ENCODE data around the gene ZNF777. TPM values are rescaled to one million over a fixed set of nuclear protein-coding genes. Genes with fewer than 3 reads are reported as not detected.
"Not testable (repeated sequence)": the region's sequence is repeated elsewhere in the genome, so short reads cannot be mapped to it uniquely, and the experiment has no call there.

The ZNF777 gene
- total RNA-seq, 1 donor from 2014 or later: 16.2 TPM

DNA sequence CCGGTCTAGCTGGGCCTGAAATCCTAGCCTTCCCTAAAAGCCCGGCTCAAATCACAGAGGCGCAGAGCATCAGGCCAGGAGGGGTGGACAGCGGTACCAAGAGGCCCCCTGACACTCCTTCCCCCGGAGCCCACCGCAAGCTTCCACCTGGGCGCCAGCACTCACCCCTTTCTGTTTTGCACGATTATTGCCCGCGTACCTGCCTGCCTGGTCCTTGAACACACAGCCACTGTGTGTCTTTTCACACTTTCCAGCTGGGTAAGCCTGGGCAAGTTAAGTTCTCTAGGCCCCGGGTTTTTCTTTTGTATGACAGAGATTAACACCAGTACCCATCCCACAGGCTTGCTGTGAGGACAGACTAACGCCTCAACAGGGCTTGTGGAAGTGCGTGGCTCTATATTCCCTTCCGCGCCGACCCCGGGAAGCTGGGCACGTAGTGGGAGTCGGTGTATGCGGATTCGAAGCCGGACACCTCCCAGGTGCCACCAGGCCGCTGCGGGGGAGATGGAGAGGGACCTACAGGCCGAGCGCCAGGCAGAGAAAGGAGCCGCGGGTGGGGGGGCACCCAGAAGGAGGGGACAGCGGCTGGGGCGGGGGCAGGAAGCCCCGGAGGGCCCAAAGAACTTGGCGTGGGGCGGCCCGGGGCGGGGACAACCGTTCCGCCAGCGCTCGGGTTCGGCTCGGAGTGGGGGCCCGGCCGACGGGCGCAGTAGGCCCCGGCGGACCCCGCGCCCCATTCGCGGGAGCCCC lies 36.0 kb upstream of the ZNF777 start:
- peaks cover 1% of the 10 kb centered on the region for H3K27me3 Mint-ChIP-seq
- H3K4me1 Mint-ChIP-seq: peaks cover 24% of the 10 kb centered on the region
- H3K4me3 Mint-ChIP-seq: peak overlapping the region; percentile 92
- H3K27ac Mint-ChIP-seq: peak overlapping the region; percentile 82
- intact Hi-C loops (cut with micrococcal nuclease): loop anchor here (1.0 to 5.0 kb wide), 15 partner anchors 37 to 800 kb away; partner anchors contain the start of genes CUL1, ZNF212, ZNF398 and ZNF425
- peak; percentile 53 for DNase-seq
- CTCF ChIA-PET: no interaction called here
- POLR2A ChIA-PET: interaction anchor here (0.7 to 0.9 kb wide), 2 partner anchors 69 to 235 kb away, joined by 3 read pairs; partner anchors contain the start of gene ZNF783
- no peaks in the 10 kb centered on the region for H3K9me3 Mint-ChIP-seq
- TF ChIP-seq, protein P1, sequence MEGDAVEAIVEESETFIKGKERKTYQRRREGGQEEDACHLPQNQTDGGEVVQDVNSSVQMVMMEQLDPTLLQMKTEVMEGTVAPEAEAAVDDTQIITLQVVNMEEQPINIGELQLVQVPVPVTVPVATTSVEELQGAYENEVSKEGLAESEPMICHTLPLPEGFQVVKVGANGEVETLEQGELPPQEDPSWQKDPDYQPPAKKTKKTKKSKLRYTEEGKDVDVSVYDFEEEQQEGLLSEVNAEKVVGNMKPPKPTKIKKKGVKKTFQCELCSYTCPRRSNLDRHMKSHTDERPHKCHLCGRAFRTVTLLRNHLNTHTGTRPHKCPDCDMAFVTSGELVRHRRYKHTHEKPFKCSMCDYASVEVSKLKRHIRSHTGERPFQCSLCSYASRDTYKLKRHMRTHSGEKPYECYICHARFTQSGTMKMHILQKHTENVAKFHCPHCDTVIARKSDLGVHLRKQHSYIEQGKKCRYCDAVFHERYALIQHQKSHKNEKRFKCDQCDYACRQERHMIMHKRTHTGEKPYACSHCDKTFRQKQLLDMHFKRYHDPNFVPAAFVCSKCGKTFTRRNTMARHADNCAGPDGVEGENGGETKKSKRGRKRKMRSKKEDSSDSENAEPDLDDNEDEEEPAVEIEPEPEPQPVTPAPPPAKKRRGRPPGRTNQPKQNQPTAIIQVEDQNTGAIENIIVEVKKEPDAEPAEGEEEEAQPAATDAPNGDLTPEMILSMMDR (IDR thresholded peaks at IDR 0.05): no peak
- H3K36me3 Mint-ChIP-seq (ENCODE audit: low read depth): peaks cover 35% of the 10 kb centered on the region
- ATAC-seq (ENCODE audit: low read depth): peak; percentile 41

DNA sequence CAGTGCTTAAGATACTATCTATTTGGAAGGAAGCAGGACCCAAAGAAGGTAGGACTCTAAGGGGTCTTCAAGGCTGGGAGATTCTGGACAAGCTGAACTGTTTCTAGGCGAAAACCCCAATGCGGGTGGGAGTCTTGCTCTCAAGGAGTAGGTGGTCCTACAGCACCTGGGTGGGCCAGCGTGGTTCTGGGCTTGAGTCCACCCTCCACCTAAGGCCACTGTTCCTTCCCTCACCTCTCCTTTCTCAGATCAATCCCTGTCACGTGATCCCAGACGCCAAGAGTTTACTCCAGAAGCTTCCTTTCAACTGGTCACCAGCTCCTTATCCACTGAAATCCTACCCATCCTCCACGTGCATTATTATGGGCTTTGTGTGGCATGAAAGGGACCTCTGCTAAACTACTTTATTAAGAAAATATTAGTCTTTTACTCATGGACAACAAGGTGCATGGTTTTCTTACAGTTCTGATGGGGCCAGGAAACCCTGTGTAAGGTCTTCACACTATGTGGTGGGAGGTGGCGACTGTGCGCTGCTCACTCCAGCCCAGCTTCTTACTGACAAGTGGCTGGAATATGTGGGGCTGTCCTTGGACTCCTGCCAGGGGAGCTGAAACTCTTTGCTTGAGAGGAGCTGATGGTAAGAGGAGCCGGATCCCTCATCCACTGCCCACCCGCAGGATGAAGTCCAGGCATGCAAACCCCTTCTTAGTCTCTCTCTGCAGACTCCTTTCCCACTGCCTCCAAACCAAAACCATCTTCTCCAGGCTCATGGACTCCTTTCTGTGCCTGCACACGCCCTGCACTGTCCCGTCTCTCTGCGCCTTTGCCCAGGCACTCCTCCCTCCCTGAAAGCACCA lies 35.2 kb upstream of the ZNF777 start:
- Mint-ChIP-seq H3K9me3 (no peaks in the 10 kb centered on the region), H3K27me3 (no peaks in the 10 kb centered on the region), H3K4me3 (peak overlapping the region; percentile 92), H3K36me3 (ENCODE audit: low read depth) (peaks cover 43% of the 10 kb centered on the region), H3K27ac (no peak overlapping the region), H3K4me1 (peaks cover 24% of the 10 kb centered on the region)
- TF ChIP-seq, protein P1 (IDR thresholded peaks at IDR 0.05): no peak
- CTCF ChIA-PET: interaction anchor here (1.0 kb wide), 2 partner anchors 129 to 186 kb away, joined by 3 read pairs; no protein-coding TSS in a partner anchor
- no peak for ATAC-seq (ENCODE audit: low read depth)
- POLR2A ChIA-PET: interaction anchor here (0.7 to 0.9 kb wide), 2 partner anchors 68 to 234 kb away, joined by 3 read pairs; partner anchors contain the start of gene ZNF783
- no peak for DNase-seq
- intact Hi-C loops (cut with micrococcal nuclease): loop anchor here (2.0 to 5.0 kb wide), 6 partner anchors 101 to 799 kb away; partner anchors contain the start of genes CUL1, ZNF425, ZNF786 and ZNF862

DNA sequence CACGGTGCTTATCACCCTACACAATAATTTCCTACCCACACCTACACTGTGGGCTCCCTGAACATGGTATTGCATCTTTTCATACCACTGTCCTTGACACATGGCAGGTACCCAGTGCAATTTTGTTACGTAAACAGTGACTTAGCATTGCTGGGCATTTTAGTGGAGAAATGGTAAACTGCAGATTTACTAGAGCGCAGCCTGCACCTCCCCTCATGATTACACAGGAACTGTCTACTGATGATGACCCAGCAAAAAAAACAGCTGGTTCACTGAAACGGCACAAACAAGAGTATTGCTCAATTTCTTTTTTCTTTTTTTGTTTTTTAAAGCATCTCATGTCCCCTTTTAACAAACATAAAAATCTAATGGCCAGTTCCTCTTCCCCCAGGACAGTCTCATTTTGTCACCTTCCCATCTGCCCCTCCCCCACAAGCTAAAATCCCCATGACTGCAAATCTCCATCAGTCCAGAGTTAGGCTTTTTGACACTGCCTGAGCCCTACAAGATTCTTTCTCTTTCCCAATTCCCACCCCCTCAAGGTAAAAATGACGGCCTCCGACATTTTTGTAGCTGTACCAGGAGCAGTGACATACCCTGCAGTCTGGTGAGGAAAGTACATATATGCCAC lies 34.0 kb upstream of the ZNF777 start:
- intact Hi-C loops (cut with micrococcal nuclease): loop anchor here (5.0 kb wide), 3 partner anchors 102 to 798 kb away; partner anchors contain the start of genes CUL1 and ZNF425
- Mint-ChIP-seq H3K27me3 (no peaks in the 10 kb centered on the region), H3K4me3 (peak overlapping the region; percentile 13), H3K4me1 (peaks cover 24% of the 10 kb centered on the region), H3K36me3 (ENCODE audit: low read depth) (peaks cover 54% of the 10 kb centered on the region), H3K27ac (peak overlapping the region; percentile 5), H3K9me3 (no peaks in the 10 kb centered on the region)
- ChIA-PET POLR2A (no interaction called here), CTCF (no interaction called here)
- DNase-seq (no peak), ATAC-seq (ENCODE audit: low read depth) (no peak)
- TF ChIP-seq, protein P1 (IDR thresholded peaks at IDR 0.05): no peak

DNA sequence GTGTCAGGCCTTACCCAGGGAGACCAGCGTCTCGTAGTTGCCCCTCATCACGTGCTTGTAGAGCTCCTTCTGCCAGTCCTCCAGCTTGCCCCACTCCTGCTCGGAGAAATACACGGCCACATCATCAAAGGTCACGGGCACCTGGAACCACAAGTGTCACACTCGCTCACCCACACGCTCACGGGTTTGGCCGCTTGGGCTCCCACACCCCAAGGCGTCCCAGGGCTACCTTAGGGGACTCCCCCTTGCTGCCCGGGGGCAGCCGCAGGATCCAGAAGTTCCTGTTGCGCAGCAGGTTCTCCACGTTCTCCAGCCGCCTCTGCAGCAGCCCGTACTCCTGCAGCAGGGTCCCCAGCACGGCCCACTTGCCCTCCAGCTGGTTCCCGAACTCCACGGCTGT lies 33.1 kb upstream of the ZNF777 start:
- H3K27me3 Mint-ChIP-seq; H3K9me3 Mint-ChIP-seq; POLR2A ChIA-PET; DNase-seq; H3K4me3 Mint-ChIP-seq; CTCF ChIA-PET; ATAC-seq (ENCODE audit: low read depth); intact Hi-C loops (cut with micrococcal nuclease); H3K27ac Mint-ChIP-seq: not testable (repeated sequence)
- peaks cover 62% of the 10 kb centered on the region for H3K36me3 Mint-ChIP-seq (ENCODE audit: low read depth)
- peaks cover 24% of the 10 kb centered on the region for H3K4me1 Mint-ChIP-seq

DNA sequence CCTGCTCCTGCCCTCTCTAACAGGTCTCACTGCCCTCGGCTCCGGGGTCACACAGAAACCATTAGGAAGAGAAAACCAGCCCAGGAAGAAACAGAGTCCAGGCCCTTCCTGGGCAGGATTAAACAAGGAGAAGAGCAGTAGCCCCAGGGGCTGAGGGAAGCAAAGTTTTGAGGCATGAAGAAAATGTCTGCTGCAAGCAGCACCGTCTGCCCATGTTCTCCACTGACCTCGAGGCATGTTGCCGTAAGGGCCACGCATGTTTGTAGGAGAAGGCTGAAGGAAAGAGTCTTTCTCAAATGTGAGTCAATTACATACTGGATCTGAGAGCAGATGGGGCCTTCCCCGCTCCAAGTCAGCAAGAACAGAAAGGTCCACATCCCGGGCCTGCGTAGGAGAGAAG lies 32.5 kb upstream of the ZNF777 start:
- H3K4me3 Mint-ChIP-seq: no peak overlapping the region
- no peak overlapping the region for H3K27ac Mint-ChIP-seq
- TF ChIP-seq, protein P1 (IDR thresholded peaks at IDR 0.05): no peak
- peaks cover 23% of the 10 kb centered on the region for H3K4me1 Mint-ChIP-seq
- intact Hi-C loops (cut with micrococcal nuclease): no loop called here
- H3K36me3 Mint-ChIP-seq (ENCODE audit: low read depth): peaks cover 68% of the 10 kb centered on the region
- POLR2A ChIA-PET: no interaction called here
- no peak for ATAC-seq (ENCODE audit: low read depth)
- H3K27me3 Mint-ChIP-seq: no peaks in the 10 kb centered on the region
- no peak for DNase-seq
- H3K9me3 Mint-ChIP-seq: no peaks in the 10 kb centered on the region
- CTCF ChIA-PET: no interaction called here

Measured in activated B cell treated with CpG ODN at 0.5 μM for 24 hours (primary cell).